SK-N-MC (cell line): ENCODE measurements around the gene NSUN3.

Experiments
- EZH2 ChIP-seq: fragments of 200-600 bp; sonication (generic); IDR thresholded peaks from one replicate; pipeline ENCODE4 v1.6.1; 2017; ENCODE audit warnings: antibody characterized with exemption
- FOXP2 ChIP-seq: optimal IDR thresholded peaks from 2 replicates; pipeline ENCODE3; 2011; ENCODE audit warnings: mild to moderate bottlenecking, moderate library complexity; ENCODE audit not compliant: insufficient read depth; ENCODE audit errors: extremely low read length, control extremely low read depth
- POLR2AphosphoS5 ChIP-seq: IDR thresholded peaks from 2 replicates; pipeline ENCODE4 v1.6.1; 2012; ENCODE audit warnings: mild to moderate bottlenecking, low read depth, low read length, borderline replicate concordance

GRCh38 chr3:94115482-94115881 lies 52.6 kb downstream of the NSUN3 start:
- TF ChIP-seq POLR2AphosphoS5: no peak
- TF ChIP-seq EZH2: no peak
- no peak for TF ChIP-seq FOXP2
